Superior temporal gyrus (tissue), 1 donor: Measurements from ENCODE around the gene SLC25A21.
"Not testable (repeated sequence)": the region's sequence is repeated elsewhere in the genome, so short reads cannot be mapped to it uniquely, and the experiment has no call there.

ENCODE experiments used
- DNase-seq: peaks from one replicate; pipeline ENCODE4 v3.0.0-alpha.2; 2016; ENCODE audit errors: extremely low spot score

The SLC25A21 gene

GRCh38 chr14:36986407-36986806 lies 186.0 kb downstream of the SLC25A21 start:
- DNase-seq: no peak

GRCh38 chr14:36981832-36982529 lies 190.4 kb downstream of the SLC25A21 start:
- no peak for DNase-seq

- not testable (repeated sequence) for DNase-seq
Measured at GRCh38 chr14:36980413-36980812, 192.0 kb downstream of the SLC25A21 start.

- DNase-seq: no peak
Measured at GRCh38 chr14:36979863-36980262, 192.5 kb downstream of the SLC25A21 start.

GRCh38 chr14:36976571-36977023 lies 195.8 kb downstream of the SLC25A21 start:
- DNase-seq: no peak

- no peak for DNase-seq
Measured at GRCh38 chr14:36975834-36976233, 196.6 kb downstream of the SLC25A21 start.

GRCh38 chr14:36974985-36975384 lies 197.4 kb downstream of the SLC25A21 start:
- no peak for DNase-seq

GRCh38 chr14:36973806-36974442 lies 198.5 kb downstream of the SLC25A21 start:
- no peak for DNase-seq

- DNase-seq: no peak
Measured at GRCh38 chr14:36971263-36971855, 201.0 kb downstream of the SLC25A21 start.

GRCh38 chr14:36967892-36968555 lies 204.4 kb downstream of the SLC25A21 start:
- DNase-seq: no peak

- DNase-seq: no peak
Measured at GRCh38 chr14:36955967-36956366, 216.4 kb downstream of the SLC25A21 start.

- DNase-seq: no peak
Measured at GRCh38 chr14:36955376-36955775, 217.0 kb downstream of the SLC25A21 start.

GRCh38 chr14:36952689-36953088 lies 219.7 kb downstream of the SLC25A21 start:
- DNase-seq: no peak

GRCh38 chr14:36951380-36951911 lies 221.0 kb downstream of the SLC25A21 start:
- DNase-seq: no peak

- DNase-seq: no peak
Measured at GRCh38 chr14:36950812-36951211, 221.6 kb downstream of the SLC25A21 start.

GRCh38 chr14:36949371-36949770 lies 223.0 kb downstream of the SLC25A21 start:
- DNase-seq: no peak

- DNase-seq: no peak
Measured at GRCh38 chr14:36948157-36948859, 224.1 kb downstream of the SLC25A21 start.

- no peak for DNase-seq
Measured at GRCh38 chr14:36947362-36947761, 225.0 kb downstream of the SLC25A21 start.

GRCh38 chr14:36946872-36947271 lies 225.5 kb downstream of the SLC25A21 start:
- DNase-seq: no peak

- DNase-seq: no peak
Measured at GRCh38 chr14:36944307-36945010, 227.9 kb downstream of the SLC25A21 start.
